H1 (cell line): ENCODE data around the gene PHOX2A.

Experiments
- CTCF ChIP-seq, 3 experiments: IDR thresholded peaks; 1 replicate in 2 of 3; 2 replicates in 1 of 3; pipeline versions ENCODE4 v1.5.1 to v1.6.1; 2011; ENCODE audit warnings: low read length in 3 of 3, mild to moderate bottlenecking in 3 of 3, inconsistent platforms in 2 of 3, low read depth in 1 of 3, moderate library complexity in 1 of 3; ENCODE audit not compliant: insufficient read depth in 1 of 3; ENCODE audit errors: control extremely low read depth in 1 of 3
- EP300 ChIP-seq, 2 experiments: IDR thresholded peaks; 1 replicate in 1 of 2; 2 replicates in 1 of 2; pipeline ENCODE4 v1.6.1; 2011 to 2012; ENCODE audit warnings: low read depth in 2 of 2, low read length in 2 of 2, mild to moderate bottlenecking in 2 of 2, borderline replicate concordance in 1 of 2, inconsistent platforms in 1 of 2, moderate library complexity in 1 of 2
- GABPA ChIP-seq: IDR thresholded peaks from 2 replicates; pipeline ENCODE4 v1.6.1; 2011; ENCODE audit warnings: mild to moderate bottlenecking, low read length, moderate library complexity, borderline replicate concordance; ENCODE audit not compliant: insufficient read depth
- GTF2F1 ChIP-seq: IDR thresholded peaks from 2 replicates; pipeline ENCODE4 v1.6.1; 2012; ENCODE audit warnings: low read depth, low read length, improper control_type of control experiment, borderline replicate concordance
- JUN ChIP-seq: IDR thresholded peaks from 2 replicates; pipeline ENCODE4 v1.6.1; 2011; ENCODE audit warnings: low read depth, mild to moderate bottlenecking, improper control_type of control experiment, low read length
- MAFK ChIP-seq: IDR thresholded peaks from 2 replicates; pipeline ENCODE4 v1.6.1; 2012; ENCODE audit warnings: low read depth, mild to moderate bottlenecking, improper control_type of control experiment, low read length
- POLR2A ChIP-seq, 2 experiments: IDR thresholded peaks; 1 replicate in 1 of 2; 2 replicates in 1 of 2; pipeline ENCODE4 v1.6.1; 2011; ENCODE audit warnings: low read depth in 2 of 2, low read length in 2 of 2, mild to moderate bottlenecking in 2 of 2; ENCODE audit errors: control extremely low read depth in 1 of 2
- SAP30 ChIP-seq: fragments of 300-600 bp; sonication (generic); IDR thresholded peaks from 2 replicates; pipeline ENCODE4 v1.7.1; 2012; ENCODE audit warnings: low read length, moderate library complexity, mild to moderate bottlenecking, inconsistent platforms; ENCODE audit not compliant: insufficient read depth, insufficient replicate concordance
- TAF1 ChIP-seq: IDR thresholded peaks from 2 replicates; pipeline ENCODE4 v1.6.1; 2011; ENCODE audit warnings: mild to moderate bottlenecking, low read depth, low read length
- USF2 ChIP-seq: IDR thresholded peaks from 2 replicates; pipeline ENCODE4 v1.6.1; 2011; ENCODE audit warnings: low read length, improper control_type of control experiment
- ZNF274 ChIP-seq: IDR thresholded peaks from 2 replicates; pipeline ENCODE4 v1.7.0; 2012; ENCODE audit warnings: low read length, borderline replicate concordance; ENCODE audit errors: extremely low read depth

- TF ChIP-seq POLR2A (IDR thresholded peaks at IDR 0.05; ENCODE audit: control extremely low read depth in 1 of 2, low read depth in 2 of 2, low read length in 2 of 2): no peak
- no peak for TF ChIP-seq EP300 (IDR thresholded peaks at IDR 0.05; ENCODE audit: borderline replicate concordance in 1 of 2, low read depth in 2 of 2, low read length in 2 of 2)
- TF ChIP-seq TAF1: no peak
- no peak for TF ChIP-seq JUN
- no peak for TF ChIP-seq USF2
- no peak for TF ChIP-seq CTCF (IDR thresholded peaks at IDR 0.05; ENCODE audit: control extremely low read depth in 1 of 3, insufficient read depth in 1 of 3, low read depth in 1 of 3, low read length in 3 of 3)
- TF ChIP-seq MAFK: no peak
- no peak for TF ChIP-seq SAP30
- no peak for TF ChIP-seq GABPA
- no peak for TF ChIP-seq GTF2F1
- no peak for TF ChIP-seq ZNF274
Measured at GRCh38 chr11:72287293-72287692, 43.3 kb upstream of the PHOX2A start.
